ENCODE measurements around the gene AQP3. TPM values are rescaled to one million over a fixed set of nuclear protein-coding genes. Genes with fewer than 3 reads are reported as not detected.
A peak's percentile ranks its signal among the peaks of the same experiment; 100 is the strongest.
"Not testable (repeated sequence)": the region's sequence is repeated elsewhere in the genome, so short reads cannot be mapped to it uniquely, and the experiment has no call there.

AQP3 gene
- total RNA-seq, result 10 to 100 TPM in 1 of 4 donors, 1 to 10 TPM in 3; 4.2 to 12.7 (median 6.8) TPM

DNA sequence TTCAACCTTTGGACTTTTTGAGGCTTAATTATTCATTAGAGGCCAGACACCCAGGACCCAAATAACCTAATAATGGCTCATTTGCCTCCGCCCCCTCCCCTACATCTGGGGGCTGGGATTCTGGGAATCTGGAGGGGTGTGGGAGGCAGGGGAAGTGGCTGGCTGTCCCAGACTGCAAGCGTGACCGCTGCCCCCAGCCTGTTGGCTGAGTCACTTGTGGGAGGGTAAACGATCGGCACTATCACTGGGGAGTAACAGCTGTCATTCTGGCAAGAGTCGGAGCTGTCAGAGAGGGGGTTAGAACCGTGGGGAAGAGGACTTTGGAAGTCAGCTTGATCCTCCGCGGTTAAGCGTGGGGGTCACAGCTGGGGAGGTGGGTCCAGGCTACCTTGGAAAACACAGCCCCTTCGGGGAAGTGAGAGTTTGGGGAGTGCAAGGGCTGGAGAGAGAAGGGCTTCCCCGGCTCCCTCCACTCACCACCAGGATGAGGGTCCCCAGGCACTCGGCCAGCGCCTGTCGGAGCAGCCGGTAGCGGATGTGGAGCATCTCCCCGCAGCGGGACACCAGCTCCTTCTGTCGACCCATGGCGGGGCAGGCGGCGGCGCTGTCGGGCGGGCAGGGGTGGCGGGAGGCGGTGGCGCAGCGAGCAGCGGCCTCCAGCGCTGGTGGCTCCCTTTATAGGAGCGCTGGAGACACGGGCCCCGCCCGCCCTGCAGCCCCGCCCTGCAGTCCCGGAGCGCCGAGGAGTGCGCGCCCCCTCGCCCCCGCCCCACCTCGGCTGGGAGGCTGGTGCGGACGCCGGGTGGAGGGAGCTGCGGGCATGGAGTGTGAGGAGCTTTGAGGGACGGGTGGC, at the start of gene AQP3:
TSS of gene AQP3 (minus strand) at position 648 of the 853 bp plus-strand sequence. CDS start at position 585, 63 bp downstream.
- H3K36me3 ChIP-seq, result peaks cover 0 to 15% (median under 1%) of the 10 kb centered on the region in 4 donors
- DNase-seq (ENCODE audit: extremely low spot score), result no peak
- intact Hi-C loops (cut with DNase I), result no loop called here
- H3K27ac ChIP-seq (replicated peaks in 1 of 4), result peak within 1 kb of the TSS in 3 of 4 donors; percentile 35 to 62 (median 36)
- H3K27me3 ChIP-seq, result peaks cover 0 to 8% (median 0%) of the 10 kb centered on the region in 4 donors
- peaks cover 19 to 24% (median 22%) of the 10 kb centered on the region in 4 donors for H3K4me1 ChIP-seq
- no peaks in the 10 kb centered on the region for H3K9me3 ChIP-seq
- TF ChIP-seq POLR2A (IDR thresholded peaks at IDR 0.05; ENCODE audit: low read depth), result no peak
- TF ChIP-seq, protein P1, sequence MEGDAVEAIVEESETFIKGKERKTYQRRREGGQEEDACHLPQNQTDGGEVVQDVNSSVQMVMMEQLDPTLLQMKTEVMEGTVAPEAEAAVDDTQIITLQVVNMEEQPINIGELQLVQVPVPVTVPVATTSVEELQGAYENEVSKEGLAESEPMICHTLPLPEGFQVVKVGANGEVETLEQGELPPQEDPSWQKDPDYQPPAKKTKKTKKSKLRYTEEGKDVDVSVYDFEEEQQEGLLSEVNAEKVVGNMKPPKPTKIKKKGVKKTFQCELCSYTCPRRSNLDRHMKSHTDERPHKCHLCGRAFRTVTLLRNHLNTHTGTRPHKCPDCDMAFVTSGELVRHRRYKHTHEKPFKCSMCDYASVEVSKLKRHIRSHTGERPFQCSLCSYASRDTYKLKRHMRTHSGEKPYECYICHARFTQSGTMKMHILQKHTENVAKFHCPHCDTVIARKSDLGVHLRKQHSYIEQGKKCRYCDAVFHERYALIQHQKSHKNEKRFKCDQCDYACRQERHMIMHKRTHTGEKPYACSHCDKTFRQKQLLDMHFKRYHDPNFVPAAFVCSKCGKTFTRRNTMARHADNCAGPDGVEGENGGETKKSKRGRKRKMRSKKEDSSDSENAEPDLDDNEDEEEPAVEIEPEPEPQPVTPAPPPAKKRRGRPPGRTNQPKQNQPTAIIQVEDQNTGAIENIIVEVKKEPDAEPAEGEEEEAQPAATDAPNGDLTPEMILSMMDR (IDR thresholded peaks at IDR 0.05), result peak; percentile 43 to 50 (median 46)
- TF ChIP-seq EP300 (IDR thresholded peaks at IDR 0.05), result no peak
- TF ChIP-seq POLR2AphosphoS5 (IDR thresholded peaks at IDR 0.05), result no peak
- H3K4me3 ChIP-seq, result peak within 1 kb of the TSS; percentile 52 to 67 (median 54)
- 11% methylated on average over 5 of the region's 50 CpGs for WGBS

DNA sequence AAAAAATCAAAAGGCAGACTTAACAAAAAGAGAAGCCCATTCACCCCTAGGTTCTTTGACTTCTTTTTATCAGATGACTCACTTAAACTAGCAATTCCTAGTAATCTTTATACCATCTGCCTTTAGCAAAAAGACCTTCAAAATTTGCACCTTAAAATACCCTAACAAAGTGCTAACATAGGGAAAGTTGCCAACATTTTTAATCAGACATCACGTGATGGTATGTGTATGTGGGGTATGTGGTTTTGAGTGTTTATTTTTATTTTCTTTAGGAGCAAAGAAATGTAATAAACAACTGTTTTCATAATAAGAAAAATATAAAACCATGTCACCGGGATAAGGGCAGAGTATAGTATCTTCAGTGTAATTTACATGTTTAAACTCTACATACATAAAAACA, 46.4 kb upstream of the AQP3 start:
- H3K36me3 ChIP-seq; H3K4me1 ChIP-seq; H3K9me3 ChIP-seq; intact Hi-C loops (cut with DNase I); DNase-seq (ENCODE audit: extremely low spot score); H3K27me3 ChIP-seq; H3K27ac ChIP-seq (replicated peaks in 1 of 4); H3K4me3 ChIP-seq: not testable (repeated sequence)
- WGBS, result 68% methylated on average over 2 of the region's 2 CpGs

DNA sequence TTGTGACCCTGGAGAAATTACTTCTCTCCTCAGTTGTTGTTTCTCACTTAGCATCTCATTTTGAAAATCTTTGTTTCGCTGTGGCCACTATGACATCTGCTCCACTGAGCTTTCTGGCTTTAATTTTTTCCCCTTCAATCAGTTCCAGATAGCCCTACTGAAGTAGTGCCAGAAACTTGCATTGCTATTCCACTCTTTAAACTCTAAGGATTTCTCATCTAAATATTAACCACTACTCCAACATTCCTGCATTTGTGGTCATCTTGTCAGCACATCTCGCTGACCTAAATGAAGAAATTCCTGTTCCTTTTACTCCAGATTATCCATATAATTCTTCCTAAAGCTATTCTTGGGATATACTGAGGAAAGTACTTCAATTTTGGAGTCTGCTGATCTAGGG, 41.7 kb upstream of the AQP3 start:
- 84% methylated on average over 2 of the region's 2 CpGs for WGBS
- DNase-seq (ENCODE audit: extremely low spot score), result peak; percentile 21

DNA sequence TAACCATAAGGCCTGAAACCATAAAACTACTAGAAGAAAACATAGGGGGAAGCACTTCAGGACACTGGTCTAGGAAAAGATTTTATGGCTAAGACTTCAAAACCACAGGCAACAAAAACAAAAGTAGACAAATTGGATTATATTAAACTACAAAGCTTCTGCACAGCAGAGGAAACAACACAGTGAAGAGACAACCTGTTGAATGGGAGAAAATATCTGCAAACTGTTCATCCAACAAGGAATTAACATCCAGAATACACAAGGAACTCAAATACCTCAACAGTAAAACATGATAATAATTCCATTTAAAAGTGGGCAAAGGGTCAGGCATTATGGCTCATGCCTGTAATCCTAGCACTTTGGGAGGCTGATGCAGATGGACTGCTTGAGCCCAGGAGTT, 37.9 kb upstream of the AQP3 start:
- intact Hi-C loops (cut with DNase I); H3K4me1 ChIP-seq; DNase-seq (ENCODE audit: extremely low spot score): not testable (repeated sequence)

More for the DNA sequence above, 41.7 kb upstream of the AQP3 start:
- Histone ChIP-seq H3K36me3 (no peaks in the 10 kb centered on the region), H3K4me3 (no peak overlapping the region), H3K4me1 (no peaks in the 10 kb centered on the region), H3K27me3 (no peaks in the 10 kb centered on the region), H3K27ac (replicated peaks in 1 of 4) (no peak overlapping the region), H3K9me3 (no peaks in the 10 kb centered on the region)
- TF ChIP-seq, protein P1 (IDR thresholded peaks at IDR 0.05), result no peak
- no peak for TF ChIP-seq POLR2AphosphoS5 (IDR thresholded peaks at IDR 0.05)
- no peak for TF ChIP-seq POLR2A (IDR thresholded peaks at IDR 0.05; ENCODE audit: low read depth)
- no peak for TF ChIP-seq EP300 (IDR thresholded peaks at IDR 0.05)
- intact Hi-C loops (cut with DNase I), result no loop called here

DNA sequence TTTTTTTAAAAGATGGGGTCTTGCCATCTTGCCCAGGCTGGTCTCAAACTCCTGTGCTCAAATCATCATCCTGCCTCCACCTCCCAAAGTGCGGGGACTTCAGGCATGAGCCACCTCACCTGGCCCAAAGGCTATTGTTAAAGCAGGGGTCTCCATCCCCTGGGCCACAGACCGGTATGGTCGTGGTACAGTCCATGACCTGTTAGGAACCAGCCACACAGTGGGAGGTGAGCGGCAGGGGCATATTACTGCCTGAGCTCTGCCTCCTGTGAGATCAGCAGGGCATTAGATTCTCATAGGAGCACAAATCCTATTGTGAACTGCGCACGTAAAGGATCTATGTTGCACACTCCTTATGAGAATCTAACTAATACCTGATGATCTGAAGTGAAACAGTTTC, 33.6 kb upstream of the AQP3 start:
- no peaks in the 10 kb centered on the region for H3K27me3 ChIP-seq
- WGBS, result 96% methylated on average over 6 of the region's 6 CpGs
- H3K36me3 ChIP-seq, result peaks cover 0 to 3% (median 0%) of the 10 kb centered on the region in 4 donors
- H3K4me3 ChIP-seq, result no peak overlapping the region
- no peaks in the 10 kb centered on the region for H3K4me1 ChIP-seq
- TF ChIP-seq POLR2AphosphoS5 (IDR thresholded peaks at IDR 0.05), result no peak
- TF ChIP-seq POLR2A (IDR thresholded peaks at IDR 0.05; ENCODE audit: low read depth), result no peak
- TF ChIP-seq, protein P1 (IDR thresholded peaks at IDR 0.05), result no peak
- TF ChIP-seq EP300 (IDR thresholded peaks at IDR 0.05), result no peak
- peak; percentile 87 for DNase-seq (ENCODE audit: extremely low spot score)
- H3K9me3 ChIP-seq, result no peaks in the 10 kb centered on the region
- intact Hi-C loops (cut with DNase I), result no loop called here
- no peak overlapping the region for H3K27ac ChIP-seq (replicated peaks in 1 of 4)

More for the DNA sequence above, 37.9 kb upstream of the AQP3 start:
- H3K27ac ChIP-seq (replicated peaks in 1 of 4); H3K27me3 ChIP-seq; H3K36me3 ChIP-seq; H3K4me3 ChIP-seq; H3K9me3 ChIP-seq: not testable (repeated sequence)

All from esophagus muscularis mucosa (tissue), 4 donors.